K562 (cell line): ENCODE results near the gene SLC26A8. TPM values are rescaled to one million over a fixed set of nuclear protein-coding genes. Genes with fewer than 3 reads are reported as not detected.

Experiments used
- ARHGAP35 ChIP-seq: fragments of 450-650 bp; IDR thresholded peaks from 2 replicates; pipeline ENCODE4 v1.6.1; 2018; ENCODE audit not compliant: partially characterized antibody
- CSDE1 ChIP-seq, 2 experiments: fragments of 450-650 bp; IDR thresholded peaks; 2 replicates each; pipeline ENCODE4 v1.6.1; 2016; ENCODE audit warnings: mild to moderate bottlenecking in 1 of 2
- CXXC5 ChIP-seq: fragments of 250-450 bp; sonication (Bioruptor Pico); IDR thresholded peaks from 2 replicates; pipeline ENCODE4 v1.8.0; 2022; ENCODE audit warnings: inconsistent platforms, mild to moderate bottlenecking, moderate library complexity
- GABPB1 ChIP-seq: sonication (generic); formaldehyde crosslinking; IDR thresholded peaks from 2 replicates; pipeline ENCODE4 v1.8.0; 2022; ENCODE audit warnings: mild to moderate bottlenecking, missing genetic modification reagents
- HSF4 ChIP-seq: fragments of 250-450 bp; sonication (Bioruptor Pico); IDR thresholded peaks from 2 replicates; pipeline ENCODE4 v2.1.2; 2022; ENCODE audit warnings: mild to moderate bottlenecking, moderate library complexity, borderline replicate concordance
- LEF1 ChIP-seq: fragments of 450-650 bp; IDR thresholded peaks from 2 replicates; pipeline ENCODE4 v1.6.1; 2016; ENCODE audit warnings: mild to moderate bottlenecking
- MYBL2 ChIP-seq, 2 experiments: fragments of 450-650 bp in 1 of 2; sonication (generic) in 1 of 2; formaldehyde crosslinking in 1 of 2; IDR thresholded peaks; 2 replicates each; pipeline versions ENCODE4 v1.6.1 to v1.8.1; 2017 to 2022; ENCODE audit warnings: borderline replicate concordance in 1 of 2, inconsistent platforms in 1 of 2, low read depth in 1 of 2, mild to moderate bottlenecking in 1 of 2, missing genetic modification reagents in 1 of 2, moderate library complexity in 1 of 2
- NR3C1 ChIP-seq: sonication (generic); formaldehyde crosslinking; IDR thresholded peaks from 2 replicates; pipeline ENCODE4 v1.8.1; 2022; ENCODE audit warnings: missing genetic modification reagents
- POLR2AphosphoS2 ChIP-seq: IDR thresholded peaks from 2 replicates; pipeline ENCODE4 v1.6.1; 2012; ENCODE audit warnings: low read length, improper control_type of control experiment
- THRAP3 ChIP-seq: fragments of 450-650 bp; IDR thresholded peaks from 2 replicates; pipeline ENCODE4 v1.6.1; 2016; ENCODE audit warnings: mild to moderate bottlenecking, inconsistent platforms, borderline replicate concordance
- ZBTB1 ChIP-seq: sonication (generic); formaldehyde crosslinking; IDR thresholded peaks from 2 replicates; pipeline ENCODE4 v1.8.1; 2023; ENCODE audit warnings: missing genetic modification reagents, low read depth, mild to moderate bottlenecking, borderline replicate concordance
- ZNF354B ChIP-seq: fragments of 250-450 bp; sonication (Bioruptor Pico); IDR thresholded peaks from 2 replicates; pipeline ENCODE4 v1.4.0; 2020
- ZNF764 ChIP-seq: fragments of 250-450 bp; sonication (Bioruptor Pico); IDR thresholded peaks from 2 replicates; pipeline ENCODE4 v1.4.0; 2020; ENCODE audit warnings: low read depth, mild to moderate bottlenecking, moderate library complexity
- polyA plus RNA-seq, 8 experiments: library from polyadenylated mRNA; depleted of rRNA in 4 of 8; stranded (reverse) in 5 of 8; unstranded in 3 of 8; fragments of >200 nt; fragmentation: Nextera tagmentation in 2 of 8; fragmentation: Illumina TruSeq in 1 of 8; extraction: Ambion mirVana in 2 of 8; extraction: Trizol in 1 of 8; gene quantifications; 2 replicates each; pipeline versions ENCODE4 v1.2.1 to v1.2.3, GENCODE V29; 2011 to 2014; ENCODE audit warnings: inconsistent platforms in 1 of 8, missing spikeins in 1 of 8
- total RNA-seq, 7 experiments: library from RNA; depleted of rRNA in 6 of 7; stranded (reverse); fragments of >200 nt in 6 of 7; fragmentation: Illumina TruSeq in 2 of 7; extraction: Trizol in 2 of 7; gene quantifications; 2 replicates each; pipeline versions ENCODE4 v1.2.1 to v1.2.3, GENCODE V29; 2011 to 2021; ENCODE audit warnings: low replicate concordance in 1 of 7
- TF ChIP-seq, protein P1 (sequence below): fragments of 250-450 bp; sonication (Bioruptor Pico); IDR thresholded peaks from 2 replicates; pipeline ENCODE4 v1.5.0; 2020; ENCODE audit warnings: mild to moderate bottlenecking
- TF ChIP-seq, protein P2 (sequence below): fragments of 450-650 bp; IDR thresholded peaks from 2 replicates; pipeline ENCODE4 v1.6.1; 2016; ENCODE audit warnings: mild to moderate bottlenecking, moderate library complexity

The SLC26A8 gene
- total and polyA plus RNA-seq, 9 of the 15 experiments (the other 6 are each of a cell fraction or from before 2014, with no cell fraction given): not detected

DNA sequence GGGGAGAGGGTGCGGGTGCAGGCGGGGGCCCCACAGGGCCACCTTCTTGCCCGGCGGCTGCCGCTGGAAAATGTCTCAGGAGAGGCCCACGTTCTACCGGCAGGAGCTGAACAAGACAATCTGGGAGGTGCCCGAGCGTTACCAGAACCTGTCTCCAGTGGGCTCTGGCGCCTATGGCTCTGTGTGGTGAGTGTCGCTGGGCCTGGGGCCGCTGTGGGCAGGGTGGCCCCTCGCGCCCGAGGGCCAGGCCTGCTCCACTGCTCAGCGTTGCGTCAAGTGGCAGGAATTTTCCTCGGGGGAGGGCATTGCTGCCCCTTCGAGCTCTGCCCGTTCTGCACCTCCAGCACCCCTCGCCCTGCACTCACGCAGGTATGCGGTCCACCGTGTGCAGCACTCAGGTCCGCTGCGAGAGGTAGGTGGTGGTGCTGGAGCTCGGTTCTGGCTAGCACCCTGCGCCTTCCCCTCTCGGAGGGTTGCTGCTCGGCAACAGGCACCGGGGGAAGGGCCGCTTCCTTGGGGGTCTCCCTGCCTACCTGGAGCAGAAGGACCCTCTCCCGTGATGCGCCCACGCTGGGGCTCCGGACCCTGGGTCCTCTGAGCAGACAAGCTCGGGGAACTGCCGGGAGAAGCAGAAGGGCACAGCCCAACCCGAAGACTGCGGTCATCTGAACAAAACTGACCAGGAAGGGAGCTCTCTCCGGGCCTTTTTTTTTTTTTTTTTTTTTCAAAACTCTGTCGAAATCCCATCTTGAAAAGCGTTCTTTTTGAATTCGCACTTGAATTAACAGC is 3.8 kb upstream of the SLC26A8 start (continued):
- TF ChIP-seq NR3C1 (CRISPR knock-in tag) (0 out of 2 replicates have a peak, but pooled peaks have one; percentile 45), HSF4 (CRISPR knock-in tag) (no peak), ZBTB1 (no peak), THRAP3 (no peak), CXXC5 (CRISPR knock-in tag) (no peak), CSDE1 (IDR thresholded peaks at IDR 0.05) (no peak), POLR2AphosphoS2 (no peak), MYBL2 (IDR thresholded peaks at IDR 0.05; ENCODE audit: low read depth) (no peak), MYBL2 (CRISPR knock-in tag; IDR thresholded peaks at IDR 0.05; ENCODE audit: borderline replicate concordance) (no peak), LEF1 (no peak), ZNF354B (CRISPR knock-in tag) (no peak), ARHGAP35 (no peak), ZNF764 (CRISPR knock-in tag) (no peak), GABPB1 (no peak)
- TF ChIP-seq, protein P1, sequence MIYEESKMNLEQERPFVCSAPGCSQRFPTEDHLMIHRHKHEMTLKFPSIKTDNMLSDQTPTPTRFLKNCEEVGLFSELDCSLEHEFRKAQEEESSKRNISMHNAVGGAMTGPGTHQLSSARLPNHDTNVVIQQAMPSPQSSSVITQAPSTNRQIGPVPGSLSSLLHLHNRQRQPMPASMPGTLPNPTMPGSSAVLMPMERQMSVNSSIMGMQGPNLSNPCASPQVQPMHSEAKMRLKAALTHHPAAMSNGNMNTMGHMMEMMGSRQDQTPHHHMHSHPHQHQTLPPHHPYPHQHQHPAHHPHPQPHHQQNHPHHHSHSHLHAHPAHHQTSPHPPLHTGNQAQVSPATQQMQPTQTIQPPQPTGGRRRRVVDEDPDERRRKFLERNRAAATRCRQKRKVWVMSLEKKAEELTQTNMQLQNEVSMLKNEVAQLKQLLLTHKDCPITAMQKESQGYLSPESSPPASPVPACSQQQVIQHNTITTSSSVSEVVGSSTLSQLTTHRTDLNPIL (CRISPR knock-in tag): no peak
- TF ChIP-seq, protein P2, sequence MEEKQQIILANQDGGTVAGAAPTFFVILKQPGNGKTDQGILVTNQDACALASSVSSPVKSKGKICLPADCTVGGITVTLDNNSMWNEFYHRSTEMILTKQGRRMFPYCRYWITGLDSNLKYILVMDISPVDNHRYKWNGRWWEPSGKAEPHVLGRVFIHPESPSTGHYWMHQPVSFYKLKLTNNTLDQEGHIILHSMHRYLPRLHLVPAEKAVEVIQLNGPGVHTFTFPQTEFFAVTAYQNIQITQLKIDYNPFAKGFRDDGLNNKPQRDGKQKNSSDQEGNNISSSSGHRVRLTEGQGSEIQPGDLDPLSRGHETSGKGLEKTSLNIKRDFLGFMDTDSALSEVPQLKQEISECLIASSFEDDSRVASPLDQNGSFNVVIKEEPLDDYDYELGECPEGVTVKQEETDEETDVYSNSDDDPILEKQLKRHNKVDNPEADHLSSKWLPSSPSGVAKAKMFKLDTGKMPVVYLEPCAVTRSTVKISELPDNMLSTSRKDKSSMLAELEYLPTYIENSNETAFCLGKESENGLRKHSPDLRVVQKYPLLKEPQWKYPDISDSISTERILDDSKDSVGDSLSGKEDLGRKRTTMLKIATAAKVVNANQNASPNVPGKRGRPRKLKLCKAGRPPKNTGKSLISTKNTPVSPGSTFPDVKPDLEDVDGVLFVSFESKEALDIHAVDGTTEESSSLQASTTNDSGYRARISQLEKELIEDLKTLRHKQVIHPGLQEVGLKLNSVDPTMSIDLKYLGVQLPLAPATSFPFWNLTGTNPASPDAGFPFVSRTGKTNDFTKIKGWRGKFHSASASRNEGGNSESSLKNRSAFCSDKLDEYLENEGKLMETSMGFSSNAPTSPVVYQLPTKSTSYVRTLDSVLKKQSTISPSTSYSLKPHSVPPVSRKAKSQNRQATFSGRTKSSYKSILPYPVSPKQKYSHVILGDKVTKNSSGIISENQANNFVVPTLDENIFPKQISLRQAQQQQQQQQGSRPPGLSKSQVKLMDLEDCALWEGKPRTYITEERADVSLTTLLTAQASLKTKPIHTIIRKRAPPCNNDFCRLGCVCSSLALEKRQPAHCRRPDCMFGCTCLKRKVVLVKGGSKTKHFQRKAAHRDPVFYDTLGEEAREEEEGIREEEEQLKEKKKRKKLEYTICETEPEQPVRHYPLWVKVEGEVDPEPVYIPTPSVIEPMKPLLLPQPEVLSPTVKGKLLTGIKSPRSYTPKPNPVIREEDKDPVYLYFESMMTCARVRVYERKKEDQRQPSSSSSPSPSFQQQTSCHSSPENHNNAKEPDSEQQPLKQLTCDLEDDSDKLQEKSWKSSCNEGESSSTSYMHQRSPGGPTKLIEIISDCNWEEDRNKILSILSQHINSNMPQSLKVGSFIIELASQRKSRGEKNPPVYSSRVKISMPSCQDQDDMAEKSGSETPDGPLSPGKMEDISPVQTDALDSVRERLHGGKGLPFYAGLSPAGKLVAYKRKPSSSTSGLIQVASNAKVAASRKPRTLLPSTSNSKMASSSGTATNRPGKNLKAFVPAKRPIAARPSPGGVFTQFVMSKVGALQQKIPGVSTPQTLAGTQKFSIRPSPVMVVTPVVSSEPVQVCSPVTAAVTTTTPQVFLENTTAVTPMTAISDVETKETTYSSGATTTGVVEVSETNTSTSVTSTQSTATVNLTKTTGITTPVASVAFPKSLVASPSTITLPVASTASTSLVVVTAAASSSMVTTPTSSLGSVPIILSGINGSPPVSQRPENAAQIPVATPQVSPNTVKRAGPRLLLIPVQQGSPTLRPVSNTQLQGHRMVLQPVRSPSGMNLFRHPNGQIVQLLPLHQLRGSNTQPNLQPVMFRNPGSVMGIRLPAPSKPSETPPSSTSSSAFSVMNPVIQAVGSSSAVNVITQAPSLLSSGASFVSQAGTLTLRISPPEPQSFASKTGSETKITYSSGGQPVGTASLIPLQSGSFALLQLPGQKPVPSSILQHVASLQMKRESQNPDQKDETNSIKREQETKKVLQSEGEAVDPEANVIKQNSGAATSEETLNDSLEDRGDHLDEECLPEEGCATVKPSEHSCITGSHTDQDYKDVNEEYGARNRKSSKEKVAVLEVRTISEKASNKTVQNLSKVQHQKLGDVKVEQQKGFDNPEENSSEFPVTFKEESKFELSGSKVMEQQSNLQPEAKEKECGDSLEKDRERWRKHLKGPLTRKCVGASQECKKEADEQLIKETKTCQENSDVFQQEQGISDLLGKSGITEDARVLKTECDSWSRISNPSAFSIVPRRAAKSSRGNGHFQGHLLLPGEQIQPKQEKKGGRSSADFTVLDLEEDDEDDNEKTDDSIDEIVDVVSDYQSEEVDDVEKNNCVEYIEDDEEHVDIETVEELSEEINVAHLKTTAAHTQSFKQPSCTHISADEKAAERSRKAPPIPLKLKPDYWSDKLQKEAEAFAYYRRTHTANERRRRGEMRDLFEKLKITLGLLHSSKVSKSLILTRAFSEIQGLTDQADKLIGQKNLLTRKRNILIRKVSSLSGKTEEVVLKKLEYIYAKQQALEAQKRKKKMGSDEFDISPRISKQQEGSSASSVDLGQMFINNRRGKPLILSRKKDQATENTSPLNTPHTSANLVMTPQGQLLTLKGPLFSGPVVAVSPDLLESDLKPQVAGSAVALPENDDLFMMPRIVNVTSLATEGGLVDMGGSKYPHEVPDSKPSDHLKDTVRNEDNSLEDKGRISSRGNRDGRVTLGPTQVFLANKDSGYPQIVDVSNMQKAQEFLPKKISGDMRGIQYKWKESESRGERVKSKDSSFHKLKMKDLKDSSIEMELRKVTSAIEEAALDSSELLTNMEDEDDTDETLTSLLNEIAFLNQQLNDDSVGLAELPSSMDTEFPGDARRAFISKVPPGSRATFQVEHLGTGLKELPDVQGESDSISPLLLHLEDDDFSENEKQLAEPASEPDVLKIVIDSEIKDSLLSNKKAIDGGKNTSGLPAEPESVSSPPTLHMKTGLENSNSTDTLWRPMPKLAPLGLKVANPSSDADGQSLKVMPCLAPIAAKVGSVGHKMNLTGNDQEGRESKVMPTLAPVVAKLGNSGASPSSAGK: no peak
